GM23248 (cell line): ENCODE measurements around the gene CTSO. TPM values are rescaled to one million over a fixed set of nuclear protein-coding genes. Genes with fewer than 3 reads are reported as not detected.

Source experiments
- DNase-seq: peaks from one replicate; pipeline ENCODE4 v3.0.0-alpha.2; 2015
- H2AFZ ChIP-seq: fragments of 200-600 bp; sonication (generic); 2 replicates; pipeline ENCODE4 v1.6.1; 2016; ENCODE audit warnings: antibody characterized with exemption
- H3F3A ChIP-seq: fragments of 200-600 bp; sonication (generic); 2 replicates; pipeline ENCODE4 v1.6.1; 2016; ENCODE audit warnings: mild to moderate bottlenecking, antibody characterized with exemption, mixed run types; ENCODE audit not compliant: insufficient read depth
- H3K27ac ChIP-seq: fragments of 200-600 bp; sonication (generic); 2 replicates; pipeline ENCODE4 v1.5.1; 2016; ENCODE audit warnings: mild to moderate bottlenecking
- H3K27me3 ChIP-seq: fragments of 200-600 bp; sonication (generic); replicated peaks from 2 replicates; pipeline ENCODE4 v1.6.1; 2016; ENCODE audit warnings: mild to moderate bottlenecking; ENCODE audit not compliant: insufficient read depth
- H3K36me3 ChIP-seq: fragments of 200-600 bp; sonication (generic); 2 replicates; pipeline ENCODE4 v1.6.1; 2016; ENCODE audit warnings: low read depth, mild to moderate bottlenecking
- H3K4me1 ChIP-seq: fragments of 200-600 bp; sonication (generic); 2 replicates; pipeline ENCODE4 v1.6.1; 2016; ENCODE audit warnings: mild to moderate bottlenecking; ENCODE audit not compliant: insufficient read depth
- H3K4me2 ChIP-seq: fragments of 200-600 bp; sonication (generic); one replicate; pipeline ENCODE4 v1.6.1; 2016; ENCODE audit warnings: mild to moderate bottlenecking; ENCODE audit not compliant: unreplicated experiment
- H3K4me3 ChIP-seq: fragments of 200-600 bp; sonication (generic); 2 replicates; pipeline ENCODE4 v1.5.1; 2016; ENCODE audit warnings: mild to moderate bottlenecking
- H3K79me2 ChIP-seq: fragments of 200-600 bp; sonication (generic); 2 replicates; pipeline ENCODE4 v1.6.1; 2016; ENCODE audit warnings: mild to moderate bottlenecking; ENCODE audit not compliant: insufficient read depth
- H3K9ac ChIP-seq: fragments of 200-600 bp; sonication (generic); 2 replicates; pipeline ENCODE4 v1.6.1; 2016; ENCODE audit warnings: mild to moderate bottlenecking
- H3K9me2 ChIP-seq: fragments of 200-600 bp; sonication (generic); 2 replicates; pipeline ENCODE4 v1.6.1; 2016; ENCODE audit warnings: mixed run types, mild to moderate bottlenecking, moderate library complexity; ENCODE audit not compliant: insufficient read depth
- H3K9me3 ChIP-seq: fragments of 200-600 bp; sonication (generic); one replicate; pipeline ENCODE4 v1.6.1; 2017; ENCODE audit warnings: low read depth
- H4K20me1 ChIP-seq: fragments of 200-600 bp; sonication (generic); 2 replicates; pipeline ENCODE4 v1.6.0; 2016; ENCODE audit not compliant: insufficient read depth
- EZH2 ChIP-seq: fragments of 200-600 bp; sonication (generic); IDR thresholded peaks from 2 replicates; pipeline ENCODE4 v1.6.1; 2018; ENCODE audit warnings: antibody characterized with exemption, mild to moderate bottlenecking; ENCODE audit not compliant: insufficient read depth, poor library complexity, severe bottlenecking
- EZH2phosphoT487 ChIP-seq: fragments of 200-600 bp; sonication (generic); IDR thresholded peaks from 2 replicates; pipeline ENCODE4 v1.6.1; 2018; ENCODE audit warnings: antibody characterized with exemption, moderate library complexity, mild to moderate bottlenecking, low read depth; ENCODE audit not compliant: insufficient read depth
- WGBS, 2 experiments: methylation state at CpG; one replicate each; pipeline ENCODE4 v1.1.6; 2015 to 2017; ENCODE audit warnings: low lambda C conversion rate in 2 of 2, low coverage in 1 of 2; ENCODE audit errors: missing lambda C conversion rate in 2 of 2; 5-methylcytosine and 5-hydroxymethylcytosine counted together
- in situ Hi-C: fragments of 300-500 bp; cut with MboI; formaldehyde crosslinking; loops from 2 replicates; pipeline ENCODE4 v1.15.0; 2020
- polyA plus RNA-seq: library from polyadenylated mRNA; unstranded; fragments of >200 nt; fragmentation: Nextera tagmentation; extraction: Ambion mirVana; gene quantifications from 2 replicates; pipeline ENCODE4 v1.2.1, GENCODE V29; 2016
- total RNA-seq: library from RNA; depleted of rRNA; stranded (reverse); fragments of >200 nt; shearing (Covaris generic); gene quantifications from 2 replicates; pipeline ENCODE4 v1.2.3, GENCODE V29; 2014

Gene CTSO
- total and polyA plus RNA-seq, 2 experiments from 2014 or later: 11.2 to 13.4 TPM

- Histone ChIP-seq H3K79me2 (no peaks in the 10 kb centered on the region), H3K27ac (no peak overlapping the region), H3F3A (peaks cover 1% of the 10 kb centered on the region), H3K27me3 (no peaks in the 10 kb centered on the region), H4K20me1 (no peaks in the 10 kb centered on the region), H3K4me3 (no peak overlapping the region), H2AFZ (no peak overlapping the region), H3K9me2 (no peaks in the 10 kb centered on the region), H3K9me3 (no peaks in the 10 kb centered on the region), H3K9ac (no peak overlapping the region), H3K36me3 (no peaks in the 10 kb centered on the region), H3K4me1 (peaks cover under 1% of the 10 kb centered on the region), H3K4me2 (no peak overlapping the region)
- DNase-seq: no peak
- in situ Hi-C loops: no loop called here
- no peak for TF ChIP-seq EZH2
- TF ChIP-seq EZH2phosphoT487: no peak
- 50 to 51% methylated on average over 3 of the region's 3 CpGs for whole genome bisulfite sequencing, 2 experiments
Observed at GRCh38 chr4:155883895-155884294, 69.8 kb downstream of the CTSO start.

DNA sequence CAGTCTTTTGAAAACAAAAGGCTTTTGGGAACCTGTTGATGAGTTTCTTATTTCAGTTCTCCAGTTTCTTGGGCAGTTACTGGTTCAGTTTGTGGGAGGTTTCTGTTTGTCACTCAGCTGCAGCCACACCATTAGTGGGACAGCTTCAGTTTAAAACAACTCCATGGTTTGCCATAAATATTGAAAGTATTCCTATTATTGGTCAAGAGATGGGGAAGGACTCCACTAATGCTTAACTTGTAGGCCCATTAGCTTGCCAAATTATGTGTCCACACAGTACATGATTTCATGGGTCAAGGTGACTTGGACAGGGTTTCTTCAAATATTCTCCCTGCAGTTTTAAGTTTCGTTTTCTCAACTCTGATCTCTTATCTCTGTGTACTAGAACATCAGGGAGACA lies 72.1 kb downstream of the CTSO start:
- H3K27ac ChIP-seq: no peak overlapping the region
- H3K9me3 ChIP-seq: no peaks in the 10 kb centered on the region
- in situ Hi-C loops: no loop called here
- DNase-seq: no peak
- no peaks in the 10 kb centered on the region for H4K20me1 ChIP-seq
- no peaks in the 10 kb centered on the region for H3K4me1 ChIP-seq
- no peaks in the 10 kb centered on the region for H3K27me3 ChIP-seq
- H3F3A ChIP-seq: no peaks in the 10 kb centered on the region
- no peaks in the 10 kb centered on the region for H3K9me2 ChIP-seq
- no peak overlapping the region for H2AFZ ChIP-seq
- no peak overlapping the region for H3K9ac ChIP-seq
- WGBS, 2 experiments: 11 to 31% methylated on average over 1 of the region's 1 CpG
- H3K36me3 ChIP-seq: no peaks in the 10 kb centered on the region
- no peaks in the 10 kb centered on the region for H3K79me2 ChIP-seq
- no peak overlapping the region for H3K4me2 ChIP-seq
- TF ChIP-seq EZH2 (no peak), EZH2phosphoT487 (no peak)
- H3K4me3 ChIP-seq: no peak overlapping the region

DNA sequence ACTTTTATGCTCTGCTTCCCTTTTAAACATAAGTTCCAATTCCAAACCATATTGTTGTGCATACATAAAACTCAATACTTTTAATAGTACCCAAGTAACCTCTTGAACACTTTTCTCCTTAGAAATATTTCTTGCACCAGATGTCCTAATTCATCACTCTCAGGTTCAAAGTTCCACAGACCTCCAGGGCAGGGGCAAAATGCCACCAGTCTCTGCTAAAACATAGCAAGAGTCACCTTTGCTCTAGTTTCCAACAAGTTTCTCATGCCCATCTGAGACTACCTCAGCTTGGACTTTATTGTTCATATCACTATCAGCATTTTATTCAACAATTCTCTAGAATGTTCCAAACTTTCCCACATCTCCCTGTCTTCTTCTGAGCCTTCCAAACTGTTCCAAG lies 73.9 kb downstream of the CTSO start:
- Histone ChIP-seq H3K9me2 (no peaks in the 10 kb centered on the region), H2AFZ (no peak overlapping the region), H3K4me2 (no peak overlapping the region), H3K27me3 (no peaks in the 10 kb centered on the region), H3K4me1 (no peaks in the 10 kb centered on the region), H3K4me3 (no peak overlapping the region), H3K9ac (no peak overlapping the region), H3K9me3 (no peaks in the 10 kb centered on the region), H4K20me1 (no peaks in the 10 kb centered on the region), H3K27ac (no peak overlapping the region), H3F3A (no peaks in the 10 kb centered on the region), H3K79me2 (no peaks in the 10 kb centered on the region), H3K36me3 (no peaks in the 10 kb centered on the region)
- no peak for DNase-seq
- in situ Hi-C loops: no loop called here
- TF ChIP-seq EZH2phosphoT487: no peak
- TF ChIP-seq EZH2: no peak

DNA sequence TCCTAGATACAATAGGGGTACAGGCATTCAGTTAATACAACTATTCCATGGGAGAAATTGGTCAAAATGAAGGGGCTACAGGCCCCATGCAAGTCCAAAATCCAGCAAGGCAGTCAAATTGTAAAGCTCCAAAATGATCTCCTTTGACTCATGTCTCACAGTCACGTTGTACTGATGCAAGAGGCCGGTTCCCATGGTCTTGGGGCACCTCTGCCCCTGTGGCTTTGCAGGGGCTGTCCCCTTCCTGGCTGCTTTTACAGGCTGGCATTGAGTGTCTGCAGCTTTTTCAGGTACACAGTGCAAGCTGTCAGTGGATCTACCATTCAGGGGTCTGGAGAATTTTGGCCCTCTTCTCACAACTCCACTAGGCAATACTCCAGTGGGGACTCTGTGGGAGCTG lies 75.1 kb downstream of the CTSO start:
- Histone ChIP-seq H3K9me2 (no peaks in the 10 kb centered on the region), H3K79me2 (no peaks in the 10 kb centered on the region), H3K27ac (no peak overlapping the region), H3K4me2 (no peak overlapping the region), H3K27me3 (no peaks in the 10 kb centered on the region), H3K9ac (no peak overlapping the region), H3K9me3 (no peaks in the 10 kb centered on the region), H3K36me3 (no peaks in the 10 kb centered on the region), H2AFZ (no peak overlapping the region), H3F3A (no peaks in the 10 kb centered on the region), H3K4me1 (no peaks in the 10 kb centered on the region), H3K4me3 (no peak overlapping the region), H4K20me1 (no peaks in the 10 kb centered on the region)
- DNase-seq: no peak
- WGBS, 2 experiments: 0 to 3% methylated on average over 2 of the region's 2 CpGs
- in situ Hi-C loops: no loop called here
- TF ChIP-seq EZH2: no peak
- TF ChIP-seq EZH2phosphoT487: no peak

DNA sequence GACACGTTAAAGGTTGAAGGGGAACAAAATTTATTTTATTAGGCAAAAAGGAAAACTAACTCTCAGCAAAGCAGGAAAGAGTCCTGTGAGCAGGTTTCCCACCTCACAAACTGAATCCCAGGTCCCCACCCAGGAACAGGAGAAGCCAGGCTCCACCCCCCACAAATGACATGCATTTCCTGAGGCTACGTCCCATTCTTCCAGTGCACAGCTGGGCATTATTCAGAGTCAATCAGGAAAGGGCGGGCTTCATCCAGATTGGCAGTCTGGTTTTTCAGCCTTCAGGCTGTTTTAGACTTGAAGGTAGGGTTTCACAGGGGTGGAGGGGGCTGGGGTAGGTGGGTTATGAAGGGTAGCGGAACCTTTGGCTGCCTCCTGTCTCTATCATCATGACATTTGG lies 75.7 kb downstream of the CTSO start:
- Histone ChIP-seq H3K4me2 (no peak overlapping the region), H3K27ac (no peak overlapping the region), H3K9me2 (no peaks in the 10 kb centered on the region), H3K27me3 (no peaks in the 10 kb centered on the region), H3K9me3 (no peaks in the 10 kb centered on the region), H2AFZ (no peak overlapping the region), H3F3A (no peaks in the 10 kb centered on the region), H3K79me2 (no peaks in the 10 kb centered on the region), H3K36me3 (no peaks in the 10 kb centered on the region), H4K20me1 (no peaks in the 10 kb centered on the region), H3K4me3 (no peak overlapping the region), H3K4me1 (no peaks in the 10 kb centered on the region), H3K9ac (no peak overlapping the region)
- 73 to 80% methylated on average over 4 of the region's 4 CpGs for whole genome bisulfite sequencing, 2 experiments
- in situ Hi-C loops: no loop called here
- TF ChIP-seq EZH2: no peak
- TF ChIP-seq EZH2phosphoT487: no peak
- no peak for DNase-seq
